ENCODE measurements around the gene ARHGAP26.

The ARHGAP26 gene

DNA sequence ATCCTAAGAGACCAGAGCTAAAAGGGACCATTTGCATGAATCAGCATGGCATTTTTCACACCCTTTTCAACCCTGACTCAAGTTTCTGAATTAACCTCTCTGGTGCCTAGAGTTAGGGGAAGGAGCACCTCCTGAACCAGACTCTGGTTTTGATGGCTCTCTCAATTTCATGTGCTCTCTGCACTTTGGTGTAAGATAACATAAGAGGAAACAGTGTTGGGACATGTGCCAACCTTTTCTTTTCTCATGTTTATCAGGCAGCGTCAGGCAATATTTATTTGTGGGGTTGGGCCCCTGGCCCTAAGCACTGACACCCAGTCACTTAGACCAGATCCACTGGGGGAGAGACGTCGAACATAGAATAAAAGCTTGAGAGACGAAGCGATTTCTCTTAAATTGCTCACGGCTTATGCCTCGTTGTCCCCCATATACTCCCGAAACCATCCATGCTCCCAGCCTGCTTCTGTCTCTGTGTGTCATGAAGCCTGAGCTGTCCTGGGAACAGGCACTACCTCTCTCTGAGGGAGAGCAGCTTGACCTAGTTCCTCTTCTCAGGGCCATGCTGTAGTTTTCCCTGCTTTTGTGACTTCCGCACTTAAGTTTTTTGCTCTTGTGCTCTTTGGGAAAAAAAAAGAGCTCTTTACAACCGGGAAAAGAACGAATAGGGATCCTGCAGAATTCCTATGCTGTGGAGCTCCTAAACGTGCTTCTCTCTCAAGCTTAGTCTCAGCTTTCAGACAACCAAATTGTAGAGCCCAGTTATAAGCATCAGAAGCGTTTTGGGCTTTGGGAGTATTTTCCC lies 437.6 kb downstream of the ARHGAP26 start:
- DNase-seq (ENCODE audit: low spot score), result peak; percentile 69

DNA sequence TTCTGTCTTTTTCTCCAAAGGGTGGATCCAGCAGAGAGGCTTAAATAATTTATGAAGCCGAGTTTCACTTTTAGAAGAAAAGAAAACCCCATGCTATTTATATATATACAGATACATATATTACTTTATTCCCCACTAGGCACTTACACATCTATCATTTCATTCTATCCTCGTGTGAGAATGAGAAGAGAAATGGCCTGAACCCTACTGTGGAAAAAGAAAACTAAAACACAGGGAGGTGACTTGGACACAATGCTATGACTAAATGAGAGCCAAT lies 438.1 kb downstream of the ARHGAP26 start:
- DNase-seq (ENCODE audit: low spot score), result no peak

DNA sequence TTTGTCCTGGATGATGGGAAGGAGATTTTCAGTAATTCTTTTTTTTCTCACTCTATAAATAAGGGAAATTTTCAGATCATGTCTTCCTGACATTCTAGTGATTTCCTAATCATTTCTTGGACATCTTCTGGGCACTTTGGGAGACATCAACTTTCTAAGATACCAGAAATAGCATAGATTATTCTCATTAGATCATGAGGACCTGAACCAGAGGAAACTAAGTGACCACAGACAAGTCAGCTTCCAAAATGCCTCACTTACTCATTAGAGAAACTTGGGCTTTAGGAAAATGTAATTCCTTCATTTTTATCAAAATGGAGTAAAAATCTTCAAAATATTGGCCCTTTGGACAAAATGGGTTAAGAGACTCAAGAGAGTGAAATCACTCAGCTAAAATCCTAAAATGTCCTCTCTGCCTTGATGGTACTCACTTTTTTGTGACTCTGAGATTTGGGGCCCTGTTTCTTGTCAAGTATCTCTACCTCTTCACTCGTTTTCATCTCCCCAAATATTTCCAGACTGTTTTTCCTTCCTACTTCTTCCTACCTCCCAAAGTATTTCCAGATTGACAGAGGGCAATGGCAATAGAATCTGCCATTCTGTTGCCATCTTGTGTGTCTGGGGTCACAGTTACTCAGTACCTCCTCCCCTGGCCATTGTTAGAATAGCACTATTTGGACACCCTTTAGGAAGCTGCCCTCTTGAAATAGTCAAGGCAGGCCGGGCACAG lies 438.8 kb downstream of the ARHGAP26 start:
- DNase-seq (ENCODE audit: low spot score), result no peak

DNA sequence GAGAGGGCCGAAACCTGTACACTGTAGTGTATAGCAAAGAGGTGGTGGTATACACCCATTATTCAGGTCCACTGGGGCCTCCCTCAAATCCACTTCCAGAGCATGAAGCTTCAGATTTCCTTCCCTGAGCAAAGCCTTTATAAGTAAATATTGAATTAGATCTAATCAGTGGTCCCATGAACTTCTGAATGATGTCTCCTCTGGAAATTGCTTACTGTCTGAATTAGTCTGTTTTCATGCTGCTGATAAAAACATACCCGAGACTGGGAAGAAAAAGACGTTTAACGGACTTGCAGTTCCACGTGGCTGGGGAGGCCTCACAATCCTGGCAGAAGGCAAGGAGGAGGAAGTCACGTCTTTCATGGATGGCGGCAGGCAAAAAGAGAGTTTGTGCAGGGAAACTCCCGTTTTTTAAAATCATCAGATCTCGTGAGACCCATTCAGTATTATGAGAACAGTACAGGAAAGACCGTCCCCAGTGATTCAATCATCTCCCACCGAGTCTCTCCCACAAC lies 439.8 kb downstream of the ARHGAP26 start:
- no peak for DNase-seq (ENCODE audit: low spot score)

DNA sequence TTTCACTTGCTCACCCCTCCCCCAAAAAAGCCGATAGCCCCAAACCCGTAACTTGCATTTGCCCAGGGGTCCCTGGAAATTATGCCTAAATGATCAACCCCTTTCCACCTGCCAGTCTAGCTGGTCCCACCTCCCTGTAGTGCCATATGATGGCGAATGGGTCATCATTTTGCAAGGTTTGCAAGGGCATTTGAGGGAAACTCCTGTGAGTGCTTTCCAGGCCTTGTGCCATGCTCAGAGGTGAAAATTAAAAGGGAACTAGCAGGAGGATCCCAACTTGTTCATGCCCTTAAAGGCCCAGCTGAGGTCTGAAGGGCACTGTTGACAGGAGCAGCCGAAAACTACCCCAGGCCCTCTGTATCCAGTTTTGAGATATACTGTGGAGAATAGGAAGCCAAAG lies 440.4 kb downstream of the ARHGAP26 start:
- DNase-seq (ENCODE audit: low spot score), result no peak

DNA sequence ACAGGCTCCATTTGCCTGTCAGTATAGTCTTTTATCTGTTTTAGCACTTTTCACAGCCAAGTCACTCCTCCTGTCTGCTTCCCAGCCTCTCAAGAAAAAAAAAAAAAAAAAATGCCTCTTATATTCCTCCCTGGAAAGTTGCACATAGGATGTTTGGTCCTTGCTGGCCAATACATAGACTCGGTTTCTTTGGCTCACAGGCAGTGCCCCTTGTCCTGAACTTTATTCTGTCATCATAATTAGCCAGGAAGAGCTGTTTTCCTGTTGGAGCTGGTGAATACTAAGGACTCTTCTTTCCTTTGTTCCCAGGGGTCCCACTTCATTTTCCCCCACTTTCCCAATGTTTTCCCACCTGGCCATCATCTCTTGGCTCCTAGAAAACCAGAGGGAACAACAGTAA lies 442.1 kb downstream of the ARHGAP26 start:
- no peak for DNase-seq (ENCODE audit: low spot score)

DNA sequence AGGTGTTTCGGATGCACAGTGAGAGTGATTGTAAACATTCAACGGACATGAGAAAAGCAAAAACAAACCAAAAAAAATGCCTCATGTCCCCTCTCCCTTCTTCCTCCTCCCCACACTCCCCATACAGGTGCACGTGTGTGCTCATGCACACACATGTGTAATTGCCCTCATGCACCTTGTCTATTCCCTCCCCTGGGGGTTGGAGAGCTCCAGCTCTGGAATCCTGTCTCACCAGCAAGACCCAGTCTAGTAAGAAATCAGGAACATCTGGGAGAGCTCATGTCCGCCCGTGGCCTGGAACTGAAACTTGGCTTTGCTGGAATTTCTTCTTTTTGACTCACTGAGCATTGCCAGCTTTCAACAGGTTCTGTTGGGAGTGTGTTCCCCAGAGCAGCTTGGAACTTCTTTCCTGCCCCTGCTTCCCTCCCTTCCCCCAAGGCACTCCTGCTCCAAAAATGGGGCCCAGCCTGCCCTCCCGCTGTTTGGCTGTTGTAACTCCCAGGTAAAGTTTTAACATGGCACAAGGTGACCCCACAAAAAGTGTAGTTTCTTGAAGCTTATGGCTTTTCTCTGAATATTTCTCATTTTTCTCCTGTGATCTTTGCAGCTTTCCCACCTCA lies 443.2 kb downstream of the ARHGAP26 start:
- no peak for DNase-seq (ENCODE audit: low spot score)

DNA sequence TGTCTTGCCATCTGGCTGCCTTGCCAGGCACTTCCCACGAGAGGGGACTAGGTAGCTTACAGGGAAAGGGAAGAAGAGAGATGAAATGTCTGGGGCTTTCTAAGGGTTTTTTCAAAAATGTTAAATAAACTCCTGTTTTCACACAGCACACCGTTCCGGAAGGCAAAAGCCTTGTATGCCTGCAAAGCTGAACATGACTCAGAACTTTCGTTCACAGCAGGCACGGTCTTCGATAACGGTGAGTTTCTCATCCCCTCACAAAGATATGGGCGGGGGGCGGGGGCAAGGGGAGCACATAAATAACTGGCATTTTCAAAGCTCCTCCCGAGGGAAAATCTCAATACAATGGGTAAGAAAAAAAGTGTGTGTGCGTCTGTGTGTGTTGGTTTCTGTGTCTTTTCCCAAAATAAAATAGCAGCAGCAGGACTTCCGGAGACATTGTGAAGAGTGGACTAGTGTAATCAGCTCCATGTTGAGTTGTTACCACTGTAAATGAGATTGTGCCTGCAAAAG lies 443.7 kb downstream of the ARHGAP26 start:
- no peak for DNase-seq (ENCODE audit: low spot score)

DNA sequence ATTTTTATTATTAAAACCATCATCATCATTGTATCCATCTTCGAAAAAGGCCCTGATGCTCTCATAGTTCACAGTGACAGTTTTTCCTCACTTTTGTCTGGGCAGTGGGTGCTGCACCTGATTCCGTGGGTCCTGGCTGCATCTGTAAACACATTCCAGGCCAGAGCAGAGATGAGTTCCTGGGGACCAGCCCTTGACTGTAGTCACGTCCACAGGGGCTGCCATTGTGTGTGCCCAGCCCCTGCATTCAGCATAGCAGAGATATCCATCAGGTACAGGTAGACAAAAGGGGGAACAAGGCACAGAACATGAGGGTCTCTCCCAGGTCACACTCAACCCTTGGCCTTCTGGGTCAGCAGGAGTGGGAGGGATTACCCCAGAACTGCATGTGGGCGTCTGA lies 444.3 kb downstream of the ARHGAP26 start:
- no peak for DNase-seq (ENCODE audit: low spot score)

DNA sequence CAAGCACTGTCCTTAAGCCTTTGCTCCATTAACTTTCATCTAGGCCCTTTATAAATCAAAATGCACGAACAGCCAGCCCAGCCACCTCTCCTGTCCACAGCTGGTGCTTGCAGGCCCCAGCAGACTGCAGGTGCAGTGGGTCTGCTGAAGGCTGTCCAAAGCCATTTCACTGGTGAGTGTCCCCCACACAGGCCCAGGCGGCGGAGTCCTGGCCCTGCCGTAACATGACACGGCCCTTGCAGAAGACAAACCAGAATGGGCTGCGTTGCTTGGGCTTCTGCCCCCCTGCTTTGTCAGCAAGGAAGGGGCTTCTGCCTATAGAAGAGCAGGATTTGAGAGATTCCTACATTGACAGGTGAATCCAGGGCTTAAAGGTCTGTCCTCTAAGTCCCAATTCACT lies 444.7 kb downstream of the ARHGAP26 start:
- DNase-seq (ENCODE audit: low spot score), result no peak

DNA sequence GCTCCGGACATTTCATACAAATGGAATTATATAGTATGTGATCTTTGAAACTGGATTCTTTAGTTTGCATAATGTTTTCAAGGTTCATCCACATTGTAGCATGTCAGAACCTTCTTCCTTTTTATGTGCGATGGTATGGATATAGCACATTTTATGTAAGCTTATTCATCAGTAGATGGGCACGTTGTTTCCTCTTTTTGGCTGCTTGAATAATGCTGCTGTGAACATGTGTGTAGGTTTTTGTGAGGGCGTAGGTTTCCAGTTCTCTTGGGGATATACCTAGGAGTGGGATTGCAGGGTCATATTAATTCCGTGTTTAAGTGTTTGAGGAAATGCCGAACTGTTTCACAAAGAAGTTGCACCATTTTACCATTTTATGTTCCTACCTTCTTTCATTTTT lies 445.5 kb downstream of the ARHGAP26 start:
- no peak for DNase-seq (ENCODE audit: low spot score)

DNA sequence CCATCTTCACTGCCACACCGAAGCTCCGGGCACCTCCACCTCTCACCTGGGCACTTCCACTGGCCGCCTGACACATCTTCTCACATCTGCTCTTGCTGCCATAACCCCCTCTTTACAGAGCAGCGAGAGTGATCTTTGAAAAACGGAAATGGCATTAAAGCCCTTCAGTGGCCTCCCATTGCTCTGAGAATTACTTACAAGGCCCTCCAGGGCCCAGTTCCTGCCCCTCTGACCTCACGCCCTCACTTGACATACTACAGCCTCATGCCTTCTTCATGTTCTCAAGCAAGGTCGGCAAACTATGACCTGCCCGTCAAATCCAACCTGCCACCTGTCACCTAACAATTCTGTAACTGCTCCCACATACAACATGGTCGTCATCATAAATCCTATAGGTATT lies 446.0 kb downstream of the ARHGAP26 start:
- no peak for DNase-seq (ENCODE audit: low spot score)

DNA sequence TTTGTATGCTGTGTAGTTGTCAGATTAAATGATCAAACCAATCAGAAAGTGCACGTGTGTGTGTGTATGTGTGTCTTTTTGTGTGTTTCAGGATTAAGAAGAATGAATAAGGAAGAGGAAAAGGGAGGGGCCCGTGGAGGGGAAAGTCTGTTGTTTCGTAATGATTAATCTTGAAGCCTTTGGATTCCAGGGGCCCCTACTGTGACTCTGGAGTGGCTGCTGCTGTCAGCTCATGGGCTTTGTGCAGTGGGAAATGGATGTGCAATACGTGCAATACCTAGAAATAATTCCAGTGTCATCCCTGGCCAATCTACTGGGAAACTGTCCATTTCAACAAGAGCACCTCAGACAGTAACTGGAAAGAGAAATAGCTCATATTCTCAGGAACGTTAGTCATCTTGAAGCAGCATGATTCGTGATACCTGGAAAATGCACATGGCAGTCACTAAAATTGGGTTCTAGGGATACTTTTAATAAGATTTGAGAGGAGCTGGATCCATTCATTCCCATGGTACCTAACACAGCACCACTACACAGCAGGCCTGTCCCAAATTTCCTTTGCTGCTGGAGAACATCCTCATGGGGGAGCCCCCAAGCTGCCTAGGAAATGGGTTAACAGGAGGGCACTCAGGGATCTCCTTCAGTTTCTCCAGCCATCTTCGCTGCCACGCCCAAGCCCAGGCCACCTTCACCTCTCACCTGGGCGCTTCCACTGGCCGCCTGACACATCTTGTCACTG lies 447.1 kb downstream of the ARHGAP26 start:
- DNase-seq (ENCODE audit: low spot score), result no peak

DNA sequence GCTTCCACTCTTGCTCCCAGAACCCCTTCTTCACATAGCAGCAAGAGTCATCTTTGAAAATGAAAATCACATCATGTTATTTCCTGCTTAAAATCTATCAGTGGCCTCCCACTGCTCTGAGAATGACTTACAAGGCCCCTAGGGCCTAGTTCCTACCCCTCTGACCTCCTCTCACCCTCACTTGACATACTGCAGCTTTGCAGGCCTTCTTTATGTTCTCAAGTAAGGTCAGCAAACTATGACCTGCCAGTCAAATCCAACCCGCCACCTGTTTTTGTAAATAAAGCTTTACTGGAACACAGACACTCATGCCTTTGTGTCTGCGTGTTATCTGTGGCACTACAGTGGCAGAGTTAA lies 447.6 kb downstream of the ARHGAP26 start:
- DNase-seq (ENCODE audit: low spot score), result no peak

DNA sequence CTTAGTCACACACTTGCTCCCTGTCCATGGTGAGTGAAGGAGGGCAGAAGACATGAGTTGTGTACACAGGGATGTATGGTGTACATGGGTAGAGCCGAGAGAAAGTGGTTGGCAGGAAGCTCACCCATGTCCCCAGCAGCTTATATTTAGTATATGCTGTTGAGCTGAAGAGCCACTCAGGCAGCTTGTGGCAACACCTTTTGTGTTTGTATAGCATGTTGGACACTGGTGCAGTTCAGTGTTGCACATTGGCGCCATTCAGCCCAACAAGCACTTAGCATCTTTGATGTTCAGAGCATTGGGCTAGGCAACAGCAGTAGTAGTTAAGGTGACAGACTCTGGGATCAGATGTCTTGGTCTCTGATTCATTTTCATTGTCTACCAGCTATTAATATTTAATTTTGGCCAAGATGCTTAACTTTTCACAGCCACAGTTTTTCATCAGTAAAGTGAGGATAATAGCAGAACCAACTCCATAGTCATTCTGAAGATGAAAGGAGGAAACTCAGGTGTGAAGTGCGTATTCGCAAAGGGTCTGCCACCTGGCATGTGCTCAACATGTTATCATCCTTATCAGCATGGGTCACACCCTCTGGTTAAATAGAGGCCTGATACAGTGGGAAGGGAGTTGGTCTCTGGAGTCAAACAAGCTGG lies 448.5 kb downstream of the ARHGAP26 start:
- no peak for DNase-seq (ENCODE audit: low spot score)

DNA sequence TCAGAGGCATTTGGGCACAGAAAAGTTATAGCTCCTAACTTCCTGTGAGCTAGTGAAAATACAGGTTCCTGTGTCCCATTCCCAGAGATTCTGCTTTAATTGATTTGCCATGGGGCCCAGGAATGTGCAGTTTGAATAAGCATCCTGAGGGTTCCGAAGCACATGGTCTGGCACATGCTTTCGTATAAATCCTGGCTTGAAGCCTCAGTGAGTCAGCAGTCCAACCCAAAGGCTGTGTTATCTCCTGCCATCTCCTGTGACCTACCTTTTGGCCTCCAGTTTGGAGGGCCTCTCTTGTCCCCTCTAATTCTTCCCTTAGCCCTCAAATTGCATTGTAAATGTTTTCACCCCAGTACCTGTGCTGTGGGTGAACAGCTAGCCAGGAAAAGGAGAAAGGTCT lies 449.5 kb downstream of the ARHGAP26 start:
- DNase-seq (ENCODE audit: low spot score), result no peak

DNA sequence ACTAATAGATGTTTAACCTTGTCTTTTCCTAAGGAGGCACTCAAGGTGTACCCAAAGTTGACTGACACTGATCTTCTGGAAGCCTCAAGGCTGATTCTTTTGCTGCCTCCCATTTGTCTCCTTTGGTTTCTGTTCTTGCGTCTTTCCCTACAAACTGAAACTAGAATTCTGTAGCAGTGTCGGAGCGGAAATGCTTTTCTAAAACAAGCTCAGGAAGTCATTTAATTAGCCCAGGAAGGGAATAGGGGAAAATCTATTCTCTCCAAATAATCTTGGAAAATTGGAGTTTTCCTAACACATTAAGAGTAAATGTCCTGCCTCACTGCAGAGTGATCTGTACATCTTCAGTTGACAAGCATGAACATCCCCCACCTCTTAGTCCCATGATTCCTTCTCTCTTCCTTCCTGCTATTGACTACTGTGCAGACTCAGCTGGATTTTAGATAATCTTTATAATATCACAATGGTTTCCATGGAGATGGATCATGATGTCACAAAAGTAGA lies 450.6 kb downstream of the ARHGAP26 start:
- no peak for DNase-seq (ENCODE audit: low spot score)

DNA sequence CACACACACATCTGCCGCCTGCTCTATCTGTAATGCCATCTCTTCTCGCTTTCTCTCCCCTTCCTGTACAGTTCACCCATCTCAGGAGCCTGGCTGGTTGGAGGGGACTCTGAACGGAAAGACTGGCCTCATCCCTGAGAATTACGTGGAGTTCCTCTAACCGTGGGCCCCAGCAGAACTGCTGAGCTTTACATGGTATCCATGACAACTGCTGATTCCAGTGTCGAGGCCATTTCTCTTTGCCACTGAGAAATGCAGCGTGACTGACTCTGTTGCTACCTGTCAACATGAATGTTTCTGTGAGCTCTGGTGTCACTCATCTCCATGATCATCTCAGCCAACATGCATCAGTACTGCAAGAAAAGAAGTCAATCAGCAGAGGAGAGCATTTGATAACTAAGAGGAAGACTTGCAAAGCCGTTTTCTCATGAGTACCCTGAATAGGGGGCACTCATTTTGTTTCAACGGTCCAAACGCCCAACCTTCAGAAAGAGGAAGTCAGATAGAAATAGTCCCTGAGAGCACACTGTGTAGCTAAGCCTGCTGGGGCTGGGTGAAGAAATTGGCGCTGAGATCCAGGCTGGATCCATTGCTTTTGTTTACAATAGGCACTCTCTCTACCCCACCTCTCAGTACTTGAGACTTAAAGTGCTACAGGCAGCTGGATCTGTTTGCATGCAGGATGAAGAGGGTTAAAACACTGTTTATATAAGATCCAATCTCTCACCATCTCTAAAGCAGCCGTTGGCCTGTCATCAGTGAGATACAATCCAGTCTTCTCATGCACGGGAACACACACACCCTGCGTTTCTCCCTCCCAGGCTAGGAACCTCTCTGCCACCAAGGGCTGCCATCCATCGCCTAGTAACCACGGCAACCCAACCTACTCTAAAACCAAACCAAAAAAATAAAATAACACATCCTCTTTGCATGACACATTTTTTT lies 452.4 kb downstream of the ARHGAP26 start:
- no peak for DNase-seq (ENCODE audit: low spot score)

DNA sequence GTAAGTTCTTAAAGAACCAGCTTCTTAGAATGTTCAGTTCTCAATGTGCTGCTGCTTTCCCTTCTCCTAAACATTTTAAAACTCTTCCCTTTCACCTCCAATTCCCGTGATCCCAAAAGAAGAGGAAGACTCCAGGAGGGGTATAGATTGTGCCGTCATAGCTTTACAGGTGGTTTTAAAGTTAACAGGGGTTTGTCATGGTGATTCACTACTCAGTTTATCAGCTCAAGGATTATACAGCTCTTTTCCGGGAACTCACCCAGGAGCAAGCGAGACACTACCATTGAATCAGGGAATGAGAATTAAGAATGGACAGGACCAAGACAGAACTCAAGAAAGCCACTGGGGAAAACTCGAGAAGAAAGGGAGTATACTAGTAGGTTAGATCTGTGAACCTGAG lies 454.5 kb downstream of the ARHGAP26 start:
- DNase-seq (ENCODE audit: low spot score), result no peak

DNA sequence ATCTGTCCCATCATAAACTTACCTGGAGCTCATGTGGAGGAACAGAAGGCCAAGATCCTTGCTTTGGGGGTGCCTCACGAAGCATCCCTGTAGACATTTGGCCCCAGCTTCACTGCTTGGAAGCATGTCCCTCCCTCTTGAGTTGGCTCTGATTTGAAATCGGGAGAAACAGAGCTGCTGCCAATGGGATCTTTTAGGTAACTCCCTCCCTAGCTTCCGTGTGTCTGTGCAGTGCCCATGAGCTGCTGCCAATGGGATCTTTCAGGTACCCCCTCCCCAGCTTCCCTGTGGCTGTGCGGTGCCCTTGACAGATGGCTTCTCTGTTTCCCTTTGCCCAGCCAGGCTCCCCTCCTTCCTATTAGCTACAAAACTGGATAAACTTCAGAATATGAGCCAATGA lies 455.3 kb downstream of the ARHGAP26 start:
- peak; percentile 68 for DNase-seq (ENCODE audit: low spot score)

DNA sequence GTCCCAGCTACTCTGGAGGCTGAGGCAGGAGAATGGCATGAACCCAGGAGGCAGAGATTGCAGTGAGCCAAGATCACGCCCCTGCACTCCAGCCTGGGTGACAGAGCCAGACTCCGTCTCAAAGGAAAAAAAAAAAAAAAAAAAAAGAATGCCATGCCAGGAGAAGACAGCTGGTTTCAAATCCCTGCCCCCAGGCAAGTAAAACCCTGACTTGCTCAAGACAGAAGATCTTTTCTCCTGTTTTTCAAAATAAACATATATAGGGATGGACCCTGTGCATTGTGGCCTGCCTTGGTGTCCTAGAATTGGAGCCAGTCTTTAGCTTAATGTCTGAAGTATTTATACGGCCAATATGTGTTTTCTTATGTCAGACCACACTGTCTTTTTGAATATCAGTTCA lies 456.2 kb downstream of the ARHGAP26 start:
- DNase-seq (ENCODE audit: low spot score), result no peak
